MCF 10A (cell line): ENCODE data around the gene PDPR. TPM values are rescaled to one million over a fixed set of nuclear protein-coding genes. Genes with fewer than 3 reads are reported as not detected.

Experiments
- BruUV-seq: library from RNA; stranded (reverse); fragments of 400-500 nt; replicated peaks from 2 replicates; lab custom pipeline; 2021; lab: Mats Ljungman, UMichigan
- CTCF ChIA-PET: fragments of 300-600 bp; sonication (Branson Sonifier 250); formaldehyde crosslinking; extraction: SDS; loops from one replicate; lab custom pipeline; 2021; ENCODE audit warnings: antibody characterized with exemption, inconsistent platforms; lab: Yijun Ruan, JAX
- POLR2A ChIA-PET: fragments of 300-600, 350-650 bp; sonication (Branson Sonifier 250); formaldehyde crosslinking; extraction: SDS; loops from one replicate; lab custom pipeline; 2020; ENCODE audit warnings: antibody characterized with exemption, inconsistent platforms; lab: Yijun Ruan, JAX
- DNase-seq: peaks from one replicate; pipeline ENCODE4 v3.0.0-alpha.2; 2018; ENCODE audit not compliant: unreplicated experiment
- H3K27ac Mint-ChIP-seq: one replicate; pipeline ENCODE4 v1.8.0; 2022; ENCODE audit warnings: mild to moderate bottlenecking, low read depth, mixed read lengths; ENCODE audit not compliant: unreplicated experiment
- H3K27me3 Mint-ChIP-seq: one replicate; pipeline ENCODE4 v1.8.0; 2022; ENCODE audit warnings: mixed read lengths; ENCODE audit not compliant: insufficient read depth, unreplicated experiment
- H3K36me3 Mint-ChIP-seq: one replicate; pipeline ENCODE4 v1.8.0; 2022; ENCODE audit warnings: mild to moderate bottlenecking, moderate library complexity, mixed read lengths; ENCODE audit not compliant: insufficient read depth, unreplicated experiment
- H3K4me1 Mint-ChIP-seq: one replicate; pipeline ENCODE4 v1.8.0; 2022; ENCODE audit warnings: mixed read lengths; ENCODE audit not compliant: insufficient read depth, unreplicated experiment
- H3K4me3 Mint-ChIP-seq: one replicate; pipeline ENCODE4 v1.8.0; 2022; ENCODE audit warnings: mild to moderate bottlenecking, moderate library complexity, mixed read lengths; ENCODE audit not compliant: unreplicated experiment
- H3K9me3 Mint-ChIP-seq: one replicate; pipeline ENCODE4 v1.8.0; 2022; ENCODE audit warnings: mixed read lengths; ENCODE audit not compliant: unreplicated experiment
- CTCF ChIP-seq: fragments of 200-600 bp; IDR thresholded peaks from one replicate; pipeline ENCODE4 v1.8.0; 2022; ENCODE audit warnings: antibody characterized with exemption, mild to moderate bottlenecking; ENCODE audit not compliant: unreplicated experiment
- intact Hi-C: fragments of 100-400 bp; cut with micrococcal nuclease; formaldehyde crosslinking; loops from 2 replicates; pipeline ENCODE4 v1.14.1; 2022
- total RNA-seq: library from RNA; stranded (reverse); gene quantifications from 2 replicates; pipeline ENCODE4 v1.2.3, GENCODE V29; 2022

PDPR gene
- total RNA-seq, 1 experiment from 2014 or later = 18.8 TPM

GRCh38 chr16:70159355-70160348 is 45.5 kb downstream of the PDPR start:
- no TSS peak for BruUV-seq
- no peak for TF ChIP-seq CTCF
- Mint-ChIP-seq H3K4me1 (peaks cover 15% of the 10 kb centered on the region), H3K4me3 (no peak overlapping the region), H3K36me3 (peaks cover 25% of the 10 kb centered on the region), H3K9me3 (no peaks in the 10 kb centered on the region), H3K27me3 (no peaks in the 10 kb centered on the region), H3K27ac (no peak overlapping the region)
- CTCF ChIA-PET = interaction anchor here (0.7 to 1.0 kb wide), 3 partner anchors 8 to 306 kb away, joined by 3 to 5 read pairs (median 3); no protein-coding TSS in a partner anchor
- intact Hi-C loops = no loop called here
- no peak for DNase-seq
- POLR2A ChIA-PET = no interaction called here

- intact Hi-C loops = no loop called here
- CTCF ChIA-PET = interaction anchor here (0.7 to 1.0 kb wide), 2 partner anchors 9 to 307 kb away, joined by 3 read pairs; no protein-coding TSS in a partner anchor
- Mint-ChIP-seq H3K36me3 (peaks cover 20% of the 10 kb centered on the region), H3K27ac (no peak overlapping the region), H3K27me3 (no peaks in the 10 kb centered on the region), H3K4me1 (peaks cover 15% of the 10 kb centered on the region), H3K9me3 (no peaks in the 10 kb centered on the region), H3K4me3 (no peak overlapping the region)
- BruUV-seq = no TSS peak
- no peak for TF ChIP-seq CTCF
- DNase-seq = no peak
- POLR2A ChIA-PET = no interaction called here
These were observed 46.3 kb downstream of the PDPR start for GRCh38 chr16:70160388-70160787.

- ChIA-PET POLR2A (no interaction called here), CTCF (no interaction called here)
- Mint-ChIP-seq H3K4me3 (no peak overlapping the region), H3K27ac (no peak overlapping the region), H3K36me3 (peaks cover 20% of the 10 kb centered on the region), H3K4me1 (peaks cover 15% of the 10 kb centered on the region), H3K27me3 (no peaks in the 10 kb centered on the region), H3K9me3 (no peaks in the 10 kb centered on the region)
- no TSS peak for BruUV-seq
- DNase-seq = no peak
- TF ChIP-seq CTCF = no peak
- intact Hi-C loops = no loop called here
These were observed 46.7 kb downstream of the PDPR start for GRCh38 chr16:70160821-70161220.

- H3K27ac Mint-ChIP-seq = no peak overlapping the region
- H3K4me1 Mint-ChIP-seq = peaks cover 15% of the 10 kb centered on the region
- no peaks in the 10 kb centered on the region for H3K9me3 Mint-ChIP-seq
- no peak overlapping the region for H3K4me3 Mint-ChIP-seq
- no peaks in the 10 kb centered on the region for H3K27me3 Mint-ChIP-seq
- intact Hi-C loops = no loop called here
- peaks cover 20% of the 10 kb centered on the region for H3K36me3 Mint-ChIP-seq
- ChIA-PET CTCF (no interaction called here), POLR2A (interaction anchor here (1.2 to 1.4 kb wide), 2 partner anchors 9 to 11 kb away, joined by 3 to 6 read pairs; no protein-coding TSS in a partner anchor)
- no peak for DNase-seq
- TSS peak; percentile 4 for BruUV-seq
- no peak for TF ChIP-seq CTCF
These were observed 47.2 kb downstream of the PDPR start for GRCh38 chr16:70161350-70161749.
